GM21786 (cell line): Measurements from ENCODE around the gene USH2A.
A peak's percentile ranks its signal among the peaks of the same experiment; 100 is the strongest.

ENCODE experiments used
- ATAC-seq: cut with Tn5 transposase; IDR thresholded peaks from one replicate; pipeline ENCODE4 v1.9.1; 2021; ENCODE audit not compliant: unreplicated experiment

USH2A gene

DNA sequence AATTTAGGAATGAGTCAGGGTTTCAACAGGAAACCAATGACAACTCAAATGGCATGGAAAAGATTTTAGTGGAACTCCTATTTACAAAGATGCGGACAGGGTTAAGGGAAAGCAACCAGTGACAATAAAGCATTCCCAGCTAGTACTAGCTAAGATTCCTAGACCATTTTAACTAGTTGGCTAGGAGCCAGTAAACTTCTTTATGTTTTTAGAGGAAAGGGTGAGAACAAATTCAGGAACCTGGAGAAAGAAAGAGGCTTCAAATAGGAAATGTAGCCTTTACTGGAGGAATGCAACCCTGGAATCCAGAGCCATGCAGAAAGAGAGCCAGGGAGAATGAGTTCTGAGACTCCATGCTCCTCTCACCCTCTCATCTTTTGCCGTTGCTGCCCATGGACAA, 439.6 kb downstream of the USH2A start:
- no peak for ATAC-seq

DNA sequence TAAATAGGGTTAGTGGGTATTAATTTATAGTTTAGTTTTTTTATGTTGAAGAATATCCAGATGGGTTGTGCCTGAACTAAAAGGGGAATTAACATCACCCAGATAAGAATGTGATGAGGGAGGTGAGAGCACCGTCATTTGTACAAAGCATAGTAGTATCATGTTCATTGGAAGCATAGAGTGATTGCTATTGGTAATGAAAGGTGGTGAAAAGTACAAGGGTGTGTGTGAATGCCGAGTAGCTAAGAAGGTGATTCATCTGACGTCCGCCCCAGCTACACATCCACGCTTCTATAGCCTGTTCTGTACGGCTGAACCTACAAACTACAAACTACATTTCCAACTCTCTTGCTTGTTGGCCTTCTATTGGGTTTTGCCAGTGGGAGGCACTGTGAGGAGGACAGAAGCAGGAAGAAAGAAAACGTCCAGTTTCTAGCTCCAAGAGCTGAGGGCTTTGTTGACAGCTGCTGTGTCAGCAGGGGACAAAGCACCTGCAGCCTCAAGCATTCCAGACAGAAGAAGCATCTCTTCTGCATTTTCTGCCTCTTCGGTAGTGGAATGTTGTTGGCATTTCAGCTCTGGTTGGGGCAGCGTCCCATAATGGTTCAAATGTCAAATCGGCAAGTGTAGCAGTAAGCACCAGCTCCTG, 451.3 kb downstream of the USH2A start:
- ATAC-seq = no peak

DNA sequence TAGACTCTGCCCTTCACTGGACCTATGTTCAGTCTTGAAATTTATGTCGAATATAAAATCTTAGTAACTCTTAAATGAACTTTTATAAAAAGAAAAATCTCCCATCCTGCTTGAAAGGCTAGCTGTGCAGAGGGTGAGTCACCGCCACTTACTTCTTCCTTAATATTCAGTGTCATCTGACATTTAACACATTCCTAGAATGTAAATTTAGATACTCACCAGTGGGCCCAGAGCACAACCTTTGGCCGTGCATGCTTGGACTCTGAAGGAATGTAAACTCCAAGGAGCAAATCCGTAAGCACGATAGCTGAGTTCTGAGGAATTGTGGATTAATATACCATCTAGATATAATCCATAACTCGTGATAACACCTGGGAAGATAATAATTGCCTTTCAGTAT, 452.8 kb downstream of the USH2A start:
- no peak for ATAC-seq

DNA sequence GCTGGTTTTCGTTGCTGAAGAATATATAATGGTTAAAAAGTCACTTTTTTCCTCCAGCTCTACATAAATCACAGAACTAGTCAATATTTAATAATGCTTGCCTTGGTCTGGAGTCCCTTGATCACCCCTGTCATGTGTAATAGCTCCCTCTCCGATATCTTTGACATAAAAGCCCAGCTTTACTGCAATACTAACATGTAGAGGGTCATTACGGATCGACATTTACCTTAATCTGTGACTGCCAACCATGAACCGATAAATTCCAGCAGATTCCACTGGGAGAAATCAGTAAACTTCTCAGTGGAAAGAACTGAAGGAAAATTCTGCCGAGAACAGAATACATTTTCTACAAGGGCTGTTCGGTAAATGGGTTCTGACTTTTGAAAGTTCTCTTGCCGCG, 459.6 kb downstream of the USH2A start:
- ATAC-seq = no peak

DNA sequence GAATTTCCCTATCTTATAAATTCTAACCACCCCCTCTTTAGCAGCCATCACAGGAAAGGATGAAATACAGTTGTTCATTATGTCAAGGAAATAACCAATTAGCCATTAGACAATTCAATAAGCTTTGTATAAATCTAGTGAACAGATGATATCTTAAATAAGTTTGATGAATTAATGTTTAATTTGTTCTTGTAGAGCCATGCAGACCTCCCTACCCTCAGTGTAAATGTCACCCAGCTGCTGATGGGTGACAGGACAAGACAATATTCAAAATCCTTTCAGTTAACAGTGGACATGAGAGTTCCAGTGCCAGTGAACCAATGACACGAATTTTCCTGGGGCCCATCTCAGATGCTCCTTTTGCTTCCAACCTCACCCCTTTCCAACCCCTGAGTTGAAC, 460.2 kb downstream of the USH2A start:
- no peak for ATAC-seq

DNA sequence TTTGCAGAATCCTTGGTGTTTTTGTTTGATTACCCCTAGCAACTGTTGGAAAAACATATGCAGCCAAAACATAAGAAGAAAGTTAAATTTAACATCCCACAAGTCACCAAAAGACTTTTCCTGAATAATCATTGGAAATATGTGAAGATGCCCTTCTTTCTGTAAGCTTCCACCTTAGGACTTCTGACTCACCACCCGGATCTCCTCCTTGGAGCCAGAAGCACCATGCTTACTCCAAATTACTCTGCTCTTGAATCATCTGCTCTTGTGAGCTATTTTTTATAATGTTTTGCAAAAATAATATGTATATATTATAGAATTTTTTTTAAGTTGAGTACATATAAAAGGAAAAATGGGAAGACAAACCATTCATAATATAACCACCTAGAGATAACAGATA, 464.4 kb downstream of the USH2A start:
- ATAC-seq = no peak

DNA sequence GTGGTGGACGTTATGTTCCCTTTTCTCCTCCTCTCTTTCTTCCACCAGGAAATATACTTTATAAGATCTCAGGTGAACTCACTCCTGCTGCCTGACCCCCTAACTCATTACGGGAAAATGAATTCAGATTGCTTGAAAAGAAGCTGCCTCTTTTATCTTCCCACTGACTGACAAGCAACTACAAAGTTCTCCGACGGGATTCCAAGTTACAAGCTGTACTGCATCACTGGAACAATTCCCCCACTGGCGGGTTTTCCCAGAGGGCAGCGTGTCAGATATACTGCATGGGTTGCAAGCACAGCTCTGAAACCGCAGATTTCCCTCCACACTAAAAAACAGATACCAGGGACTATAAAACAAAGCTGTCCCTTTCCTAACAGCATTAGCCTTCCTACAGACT, 465.6 kb downstream of the USH2A start:
- no peak for ATAC-seq

DNA sequence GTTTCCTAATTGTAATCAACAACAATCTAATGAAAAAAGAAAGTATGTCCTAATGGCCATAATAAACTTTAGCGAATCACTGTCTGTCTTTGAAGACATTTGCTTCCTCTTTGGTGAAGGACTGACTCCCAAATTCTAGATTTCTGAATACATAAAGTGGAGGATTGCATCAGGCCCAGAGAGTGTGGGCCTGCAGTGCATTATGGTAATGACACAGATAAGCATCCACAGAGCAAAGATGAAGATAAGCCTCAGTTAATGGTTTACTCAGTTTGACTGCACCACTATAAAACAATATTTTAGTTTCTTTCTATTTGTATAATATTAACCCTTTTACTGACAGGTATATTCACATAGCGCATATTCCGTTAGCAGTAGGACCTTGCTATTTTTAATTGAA, 490.7 kb downstream of the USH2A start:
- no peak for ATAC-seq

DNA sequence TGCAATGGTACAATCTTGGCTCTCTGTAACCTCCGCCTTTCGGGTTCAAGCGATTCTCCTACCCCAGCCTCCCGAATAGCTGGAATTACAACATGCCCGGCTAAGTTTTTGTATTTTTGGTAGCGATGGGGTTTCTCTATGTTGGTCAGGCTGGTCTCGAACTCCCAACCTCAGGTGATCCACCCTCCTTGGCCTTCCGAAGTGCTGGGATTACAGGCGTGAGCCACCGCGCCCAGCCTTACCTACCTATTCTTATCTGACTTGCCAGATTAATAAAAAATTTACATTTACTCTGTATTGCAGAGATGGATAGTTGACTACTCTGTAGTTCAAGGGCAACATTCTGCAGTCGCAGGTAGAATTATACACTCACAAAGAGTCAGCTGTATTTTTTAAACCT, 496.6 kb downstream of the USH2A start:
- ATAC-seq = no peak

DNA sequence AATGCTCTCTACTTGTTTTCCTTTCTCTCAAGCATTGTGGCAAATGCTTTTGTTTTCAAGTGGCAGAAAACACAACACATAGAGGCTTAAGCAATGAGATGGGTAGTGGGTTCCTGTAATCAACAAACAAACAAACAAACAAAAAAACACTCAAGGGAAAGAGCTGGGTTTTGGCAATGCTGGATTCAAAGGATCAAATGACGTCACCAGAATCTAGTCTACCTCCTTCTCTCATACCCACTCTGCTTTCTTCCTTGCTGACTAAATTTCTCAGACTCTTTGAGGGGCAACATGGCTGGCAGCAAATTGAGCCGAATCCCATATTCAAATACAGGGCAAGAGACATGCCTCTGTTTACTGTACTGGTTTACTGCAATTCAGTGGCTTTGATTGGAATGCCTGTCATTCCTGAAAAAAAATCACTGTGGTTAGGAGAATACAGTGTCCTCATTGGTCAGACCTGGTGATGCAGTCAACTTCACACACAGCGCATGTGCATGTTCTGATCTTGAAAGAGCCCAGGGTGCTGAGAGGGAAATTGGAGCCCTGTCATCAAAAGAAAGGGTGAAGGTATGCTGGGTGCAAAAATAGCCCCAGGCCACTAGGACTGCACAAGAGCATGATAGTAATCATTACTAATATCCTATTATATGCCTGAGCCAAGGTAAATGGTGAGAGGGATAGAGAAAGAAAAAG, 500.0 kb downstream of the USH2A start:
- no peak for ATAC-seq

DNA sequence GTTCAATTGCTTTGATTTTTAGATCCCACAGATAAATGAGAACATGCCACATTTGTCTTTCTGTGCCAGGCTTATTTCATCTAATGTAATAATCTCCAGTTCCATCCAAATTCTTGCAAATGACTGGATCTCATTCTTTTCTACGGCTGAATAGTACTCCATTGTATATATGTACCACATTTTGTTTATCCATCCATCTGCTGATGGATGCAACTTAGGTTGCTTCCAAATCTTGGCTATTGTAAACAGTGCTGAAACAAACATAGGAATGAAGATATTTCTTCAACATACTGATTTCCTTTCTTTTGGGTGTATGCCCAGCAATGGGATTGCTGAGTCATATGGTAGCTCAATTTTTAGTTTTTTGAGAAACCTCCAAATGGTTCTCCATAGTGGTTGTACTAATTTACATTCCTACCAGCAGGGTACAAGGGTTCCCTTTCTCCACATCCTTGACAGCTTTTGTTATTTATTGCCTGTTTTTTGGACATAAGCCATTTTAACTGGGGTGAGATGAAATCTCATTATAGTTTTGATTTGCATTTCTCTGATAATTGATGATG, 511.8 kb downstream of the USH2A start:
- no peak for ATAC-seq

DNA sequence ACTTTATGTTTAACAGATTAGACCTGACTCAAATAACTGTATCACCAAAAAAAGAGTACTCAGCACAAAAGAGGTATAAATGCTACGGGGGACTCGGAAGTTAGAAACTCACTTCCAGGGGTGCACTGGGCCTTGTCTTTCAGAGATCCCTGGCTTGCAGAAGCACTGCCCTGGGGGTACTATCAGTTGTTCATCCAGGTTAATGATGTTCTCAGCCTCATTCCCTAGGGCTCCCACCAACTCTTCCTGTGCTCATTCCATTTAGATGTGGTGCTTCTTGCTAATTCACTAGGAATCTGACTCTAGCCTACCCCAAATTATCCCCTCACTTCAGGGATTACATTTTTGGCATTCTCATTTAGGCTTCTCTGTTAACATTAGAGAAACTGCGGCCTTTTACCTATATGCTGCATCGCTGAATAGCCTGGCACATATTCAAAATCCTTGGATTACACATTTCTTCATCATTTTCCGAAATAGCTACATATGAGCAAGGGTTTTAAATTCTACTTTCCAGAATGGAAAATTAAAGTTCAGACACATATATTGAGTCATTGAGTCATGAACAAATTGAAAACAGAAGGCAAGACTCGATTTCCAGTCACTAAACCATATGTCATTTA, 517.6 kb downstream of the USH2A start:
- ATAC-seq = no peak

DNA sequence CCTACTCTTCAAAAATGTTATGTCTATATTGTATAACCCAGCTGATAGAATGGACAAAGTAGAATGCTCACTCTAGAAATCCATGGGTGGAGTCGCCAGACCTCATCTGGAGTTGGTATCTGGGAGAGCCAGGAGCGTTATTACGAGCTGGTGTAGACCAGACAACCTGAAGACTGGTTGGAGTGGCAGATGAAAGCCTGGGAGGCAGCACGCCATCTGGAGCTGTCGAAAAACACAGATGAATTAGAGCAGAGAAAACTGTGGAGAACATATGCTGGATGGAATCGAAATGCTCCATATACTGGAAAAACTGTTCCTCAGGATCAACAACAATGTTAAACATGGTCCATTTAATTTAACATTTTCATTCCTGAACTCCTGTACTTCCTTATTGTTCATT, 522.6 kb downstream of the USH2A start:
- ATAC-seq = no peak

DNA sequence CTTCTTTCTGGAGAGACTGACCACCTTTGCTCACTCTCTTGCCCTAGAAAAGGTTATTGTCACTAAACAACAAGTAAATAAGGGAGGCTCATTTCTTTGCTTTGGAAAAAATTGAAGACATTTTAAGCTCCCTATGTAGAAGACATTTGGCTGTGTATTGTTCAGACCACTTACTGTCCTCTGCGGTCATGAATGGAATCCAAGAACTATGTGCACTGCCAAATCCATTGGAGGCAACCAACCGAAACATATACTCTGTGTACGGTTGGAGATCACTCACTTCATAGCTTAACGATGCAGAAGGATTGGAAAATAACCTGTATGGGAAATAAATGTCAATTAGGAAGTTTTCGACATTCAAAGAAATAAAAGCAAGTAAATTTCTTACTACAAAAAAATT, 523.3 kb downstream of the USH2A start:
- no peak for ATAC-seq

DNA sequence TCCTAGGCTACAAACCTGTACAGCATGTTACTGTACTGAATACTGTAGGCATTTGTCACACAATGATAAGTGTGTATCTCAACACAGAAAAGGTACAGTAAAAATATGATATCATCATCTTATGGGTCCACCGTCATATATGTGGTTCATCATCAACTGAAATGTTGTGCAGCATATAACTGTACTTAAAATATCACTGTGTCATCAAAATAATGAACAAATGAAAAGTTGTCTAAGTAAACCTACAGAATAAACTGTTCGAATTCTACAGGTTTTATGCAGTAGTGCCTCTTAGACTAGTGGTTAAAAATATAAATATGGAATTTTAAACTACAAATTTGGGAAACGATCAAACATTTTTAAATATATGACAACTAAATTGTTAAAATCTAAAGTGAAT, 527.4 kb downstream of the USH2A start:
- ATAC-seq = no peak

DNA sequence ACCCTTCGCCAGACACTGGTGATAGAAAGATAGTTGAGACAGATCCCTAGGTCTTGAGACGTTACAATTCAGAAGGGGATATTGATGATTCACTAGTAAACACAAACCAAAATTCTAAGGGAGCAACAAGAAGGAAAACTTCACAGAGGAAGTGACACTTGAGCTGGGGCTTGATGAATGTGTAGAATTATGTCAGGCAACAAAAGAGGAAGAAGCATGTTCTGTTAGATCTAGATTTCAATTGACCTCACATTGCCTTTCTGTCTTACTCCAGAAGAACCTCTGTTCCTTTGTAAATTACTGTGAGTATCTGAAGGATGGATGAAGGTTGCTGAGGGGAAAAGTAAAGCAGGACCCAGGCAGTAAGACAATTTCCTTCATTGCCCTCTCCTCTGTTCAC, 528.0 kb downstream of the USH2A start:
- no peak for ATAC-seq

DNA sequence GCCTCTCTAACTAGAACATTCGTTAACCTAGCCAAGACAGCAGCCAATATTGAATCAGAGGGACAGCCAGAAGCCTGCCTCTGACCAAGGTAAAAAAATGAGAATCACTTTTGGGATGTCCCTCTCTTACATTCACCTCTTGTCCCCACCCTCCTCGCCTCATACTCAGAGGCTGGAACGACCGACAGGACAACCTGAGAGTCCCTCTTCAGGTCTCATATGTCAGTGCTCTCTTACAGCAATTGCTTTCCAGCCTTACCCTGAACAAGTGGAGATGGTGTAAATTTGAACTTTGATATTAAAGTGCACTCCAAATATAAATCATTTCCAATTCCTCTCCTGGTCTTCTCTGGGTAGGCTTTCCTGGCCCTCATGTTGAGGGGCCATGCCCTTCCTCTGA, 528.6 kb downstream of the USH2A start:
- ATAC-seq = no peak

DNA sequence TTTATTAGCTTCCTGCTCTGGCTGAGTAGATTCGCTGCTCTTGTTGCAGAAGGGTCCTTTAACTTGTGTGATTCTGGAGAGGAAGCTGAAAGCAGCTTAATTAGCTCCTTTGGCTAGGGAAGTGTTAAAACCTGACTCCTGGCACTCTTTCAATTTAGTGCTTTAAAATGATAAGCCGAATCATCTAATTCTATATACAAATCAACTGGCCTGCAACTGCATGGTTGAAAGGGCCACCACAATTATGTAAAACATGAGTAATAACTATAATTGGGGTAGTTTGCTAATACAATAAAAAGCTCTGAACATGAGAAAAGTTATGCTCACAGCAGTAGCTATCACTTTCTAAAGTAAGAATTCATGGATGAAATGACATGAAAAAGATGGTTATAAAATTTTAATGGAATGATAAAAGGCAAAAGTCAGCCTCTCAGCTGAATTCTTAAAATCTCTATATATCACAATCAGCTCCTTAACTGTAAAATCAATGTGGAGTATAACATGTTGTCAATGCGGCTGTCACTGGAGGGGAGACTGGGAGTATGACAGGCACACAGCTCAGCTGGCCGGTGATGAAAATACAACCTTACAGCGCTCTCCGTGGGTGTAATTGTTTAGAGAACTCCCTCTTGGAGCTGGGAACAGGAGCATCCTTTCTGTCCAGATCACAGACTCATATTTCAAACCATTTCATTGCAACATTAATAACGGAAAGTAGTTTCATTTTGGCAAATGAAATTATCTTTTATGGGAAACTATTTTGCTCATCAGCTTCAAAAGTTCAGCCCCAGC, 531.8 kb downstream of the USH2A start:
- no peak for ATAC-seq

DNA sequence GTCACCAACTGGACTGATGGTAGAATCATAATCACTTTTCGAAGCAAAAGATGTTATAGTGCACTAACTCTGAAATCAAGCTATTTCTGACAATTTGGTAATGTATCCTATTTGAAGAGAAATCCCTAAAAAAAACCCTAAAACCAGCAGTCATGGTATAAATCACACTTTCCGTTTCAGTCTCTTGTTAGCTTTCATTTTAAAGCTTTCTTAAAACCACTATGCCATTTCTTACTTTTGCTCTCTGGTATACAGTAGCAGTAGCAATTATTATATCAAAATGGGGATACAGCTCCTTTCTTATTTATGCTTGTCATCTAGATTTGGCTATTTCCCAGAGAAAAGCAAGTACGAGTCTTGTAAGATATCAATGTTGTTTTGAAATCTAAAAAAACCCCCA, 532.8 kb downstream of the USH2A start:
- ATAC-seq = peak; percentile 80

DNA sequence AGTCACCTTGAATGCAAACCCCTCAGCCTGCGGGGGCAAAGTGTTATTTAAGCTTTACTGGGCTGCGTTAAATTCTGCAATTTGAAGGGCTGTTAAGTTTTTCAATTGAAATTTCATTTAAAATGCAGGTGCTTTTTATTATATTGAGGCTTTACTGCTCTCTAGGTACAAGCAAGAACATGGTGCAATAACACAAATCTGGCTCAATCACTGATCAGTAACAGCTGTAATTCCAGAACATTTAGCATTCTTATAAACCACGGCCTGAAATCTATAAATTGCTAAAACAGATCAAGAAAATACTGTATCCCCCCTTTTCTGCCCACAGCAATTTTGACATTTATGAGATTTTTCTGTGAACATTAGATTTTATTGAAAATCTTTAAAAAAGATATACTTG, 533.4 kb downstream of the USH2A start:
- ATAC-seq = no peak

DNA sequence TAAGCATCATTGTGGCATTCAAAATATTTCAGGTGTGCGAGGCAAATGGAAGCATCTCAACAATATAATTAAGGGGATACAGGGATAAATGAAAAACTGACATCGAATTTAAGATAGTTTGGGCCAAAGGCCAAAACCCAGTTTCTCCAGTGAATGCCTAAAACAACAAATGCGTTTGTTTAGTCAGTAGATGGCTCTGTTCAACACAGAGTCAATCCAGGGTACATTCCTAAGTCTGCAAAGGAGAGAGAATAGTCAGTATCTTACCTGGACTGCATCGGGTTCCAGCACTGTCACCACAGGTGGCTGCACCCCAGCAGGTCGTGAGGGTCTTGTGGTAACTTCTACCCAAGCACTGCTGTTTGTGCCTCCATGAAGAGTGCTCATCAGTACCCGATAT, 535.1 kb downstream of the USH2A start:
- ATAC-seq = no peak

DNA sequence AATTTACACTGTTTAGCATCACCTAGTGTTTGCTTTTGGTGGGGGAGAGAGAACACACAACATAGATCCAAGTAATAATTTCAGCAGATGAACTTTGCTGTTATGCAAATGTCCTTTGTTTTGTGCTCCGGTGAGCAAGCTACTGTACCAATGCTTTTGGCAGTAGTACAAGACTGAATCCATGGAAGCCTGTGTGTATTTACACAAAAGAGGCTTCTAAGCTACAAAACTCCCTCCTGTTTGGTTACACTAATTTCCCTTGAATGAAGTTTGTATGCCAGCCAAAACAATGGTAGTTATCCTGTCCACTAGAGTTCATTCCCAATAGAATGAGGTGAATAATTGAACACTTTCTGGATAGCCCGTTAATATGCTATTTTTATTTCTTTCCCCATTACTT, 535.6 kb downstream of the USH2A start:
- ATAC-seq = no peak
